Keratinocyte (primary cell): Measurements from ENCODE around the gene RRP8. TPM values are rescaled to one million over a fixed set of nuclear protein-coding genes. Genes with fewer than 3 reads are reported as not detected.

Experiments used
- DNase-seq: peaks from one replicate; pipeline ENCODE4 v3.0.0-alpha.2; 2011; ENCODE audit warnings: low read depth, missing footprints, low spot score
- FAIRE-seq: peaks from 2 replicates; lab custom pipeline; 2011; peaks lifted over from hg19 to GRCh38; lab: Jason Lieb, UNC
- H2AFZ ChIP-seq: 2 replicates; pipeline ENCODE4 v1.6.0; 2012; ENCODE audit warnings: low read length, control low read depth, inconsistent platforms; ENCODE audit not compliant: control insufficient read depth
- H3K27ac ChIP-seq: 2 replicates; pipeline ENCODE4 v1.5.1; 2011; ENCODE audit warnings: low read length; ENCODE audit not compliant: control insufficient read depth, insufficient read depth
- H3K27me3 ChIP-seq: 3 replicates; pipeline ENCODE4 v1.6.0; 2011; ENCODE audit warnings: low read length; ENCODE audit not compliant: control insufficient read depth, insufficient read depth; ENCODE audit errors: extremely low read depth
- H3K36me3 ChIP-seq, 2 experiments: 2 replicates in 1 of 2; 3 replicates in 1 of 2; pipeline ENCODE4 v1.5.1; 2011; ENCODE audit warnings: low read length in 2 of 2, mild to moderate bottlenecking in 1 of 2; ENCODE audit not compliant: control insufficient read depth in 2 of 2, insufficient read depth in 2 of 2; ENCODE audit errors: extremely low read depth in 1 of 2
- H3K4me1 ChIP-seq: 3 replicates; pipeline ENCODE4 v1.5.1; 2011; ENCODE audit warnings: low read length; ENCODE audit not compliant: control insufficient read depth, insufficient read depth; ENCODE audit errors: extremely low read depth
- H3K4me2 ChIP-seq: 3 replicates; pipeline ENCODE4 v1.6.0; 2011; ENCODE audit warnings: low read depth, low read length; ENCODE audit not compliant: control insufficient read depth, insufficient read depth; ENCODE audit errors: extremely low read depth
- H3K4me3 ChIP-seq, 3 experiments: fragments of 200-600 bp in 1 of 3; sonication (generic) in 1 of 3; 2 replicates in 2 of 3; 3 replicates in 1 of 3; pipeline ENCODE4 v1.5.1; 2011 to 2016; ENCODE audit warnings: low read length in 3 of 3, mild to moderate bottlenecking in 3 of 3, control low read depth in 2 of 3, inconsistent platforms in 1 of 3, low read depth in 1 of 3, mixed read lengths in 1 of 3, mixed run types in 1 of 3, moderate library complexity in 1 of 3; ENCODE audit not compliant: control insufficient read depth in 2 of 3, insufficient read depth in 2 of 3; ENCODE audit errors: extremely low read depth in 1 of 3
- H3K79me2 ChIP-seq: 2 replicates; pipeline ENCODE4 v1.6.0; 2012; ENCODE audit warnings: low read length; ENCODE audit not compliant: control insufficient read depth, insufficient read depth
- H3K9ac ChIP-seq: 3 replicates; pipeline ENCODE4 v1.6.0; 2011; ENCODE audit warnings: low read length; ENCODE audit not compliant: control insufficient read depth, insufficient read depth; ENCODE audit errors: extremely low read depth
- H3K9me1 ChIP-seq: 3 replicates; pipeline ENCODE4 v1.6.0; 2011; ENCODE audit warnings: low read length; ENCODE audit not compliant: control insufficient read depth, insufficient read depth; ENCODE audit errors: extremely low read depth
- H3K9me3 ChIP-seq: 2 replicates; pipeline ENCODE4 v1.5.1; 2012; ENCODE audit warnings: low read depth, low read length; ENCODE audit not compliant: control insufficient read depth
- H4K20me1 ChIP-seq: 3 replicates; pipeline ENCODE4 v1.6.0; 2011; ENCODE audit warnings: low read length; ENCODE audit not compliant: control insufficient read depth, insufficient read depth; ENCODE audit errors: extremely low read depth
- EZH2 ChIP-seq: IDR thresholded peaks from one replicate; pipeline ENCODE4 v1.6.1; 2012; ENCODE audit warnings: inconsistent platforms, mild to moderate bottlenecking, low read length, moderate library complexity
- dilution Hi-C: fragments of 300-500 bp; cut with MboI; formaldehyde crosslinking; loops from one replicate; pipeline ENCODE4 v1.7.0; 2020; ENCODE audit warnings: low sequenced_read_pairs; ENCODE audit not compliant: extremely low pct_ligation_motif_present
- polyA plus RNA-seq, 5 experiments: library from polyadenylated mRNA; depleted of rRNA in 3 of 5; stranded (reverse) in 3 of 5; stranded (forward) in 1 of 5; unstranded in 1 of 5; fragments of >200 nt; gene quantifications; 1 replicate in 1 of 5; 2 replicates in 3 of 5; 3 replicates in 1 of 5; pipeline versions ENCODE4 v1.2.1 to v1.2.3, GENCODE V29; 2011 to 2012; ENCODE audit warnings: missing spikeins in 2 of 5, low read depth in 1 of 5, low replicate concordance in 1 of 5
- TF ChIP-seq, protein P1 (sequence below), 3 experiments: IDR thresholded peaks in 1 of 3; conservative IDR thresholded peaks in 1 of 3; optimal IDR thresholded peaks in 1 of 3; 2 replicates in 2 of 3; 3 replicates in 1 of 3; pipeline versions ENCODE3 to v1.5.1; 2011; ENCODE audit warnings: low read length in 3 of 3, mild to moderate bottlenecking in 3 of 3, moderate library complexity in 2 of 3, control low read depth in 1 of 3, inconsistent platforms in 1 of 3; ENCODE audit not compliant: insufficient read depth in 2 of 3; ENCODE audit errors: extremely low read depth in 1 of 3

The RRP8 gene
- polyA plus RNA-seq, 1 donor (not counting 4 experiments of a cell fraction or from before 2014, with no cell fraction given), result 15.0 TPM

DNA sequence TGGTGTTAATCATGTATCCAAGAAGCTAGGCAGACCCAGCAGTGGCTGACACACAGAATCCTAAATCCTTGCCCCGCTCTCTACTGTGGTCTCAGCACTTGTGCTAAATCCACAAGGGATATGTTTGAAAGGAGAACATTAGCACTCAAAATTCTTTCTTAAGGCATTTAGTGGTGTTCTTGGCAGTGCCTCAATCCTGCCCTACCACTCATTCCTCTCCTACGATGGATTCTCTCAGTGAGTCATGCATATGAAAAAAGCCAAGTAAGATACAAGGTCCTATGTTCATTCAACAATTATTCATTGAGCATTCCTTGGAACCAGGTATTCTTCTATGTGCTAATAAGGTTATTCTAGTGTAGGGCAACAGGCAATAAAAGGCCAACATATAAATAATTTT is 31.2 kb downstream of the RRP8 start:
- H3K4me3 ChIP-seq, result no peak overlapping the region
- no peak for TF ChIP-seq EZH2
- TF ChIP-seq, protein P1, sequence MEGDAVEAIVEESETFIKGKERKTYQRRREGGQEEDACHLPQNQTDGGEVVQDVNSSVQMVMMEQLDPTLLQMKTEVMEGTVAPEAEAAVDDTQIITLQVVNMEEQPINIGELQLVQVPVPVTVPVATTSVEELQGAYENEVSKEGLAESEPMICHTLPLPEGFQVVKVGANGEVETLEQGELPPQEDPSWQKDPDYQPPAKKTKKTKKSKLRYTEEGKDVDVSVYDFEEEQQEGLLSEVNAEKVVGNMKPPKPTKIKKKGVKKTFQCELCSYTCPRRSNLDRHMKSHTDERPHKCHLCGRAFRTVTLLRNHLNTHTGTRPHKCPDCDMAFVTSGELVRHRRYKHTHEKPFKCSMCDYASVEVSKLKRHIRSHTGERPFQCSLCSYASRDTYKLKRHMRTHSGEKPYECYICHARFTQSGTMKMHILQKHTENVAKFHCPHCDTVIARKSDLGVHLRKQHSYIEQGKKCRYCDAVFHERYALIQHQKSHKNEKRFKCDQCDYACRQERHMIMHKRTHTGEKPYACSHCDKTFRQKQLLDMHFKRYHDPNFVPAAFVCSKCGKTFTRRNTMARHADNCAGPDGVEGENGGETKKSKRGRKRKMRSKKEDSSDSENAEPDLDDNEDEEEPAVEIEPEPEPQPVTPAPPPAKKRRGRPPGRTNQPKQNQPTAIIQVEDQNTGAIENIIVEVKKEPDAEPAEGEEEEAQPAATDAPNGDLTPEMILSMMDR (optimal IDR thresholded peaks at IDR 0.05 in 1 of 3, IDR thresholded peaks at IDR 0.05 in 1 of 3, conservative IDR thresholded peaks at IDR 0.05 in 1 of 3; ENCODE audit: extremely low read depth in 1 of 3, insufficient read depth in 2 of 3, low read length in 3 of 3), result no peak
- DNase-seq (peak; percentile 5), FAIRE-seq (no peak)
- no peaks in the 10 kb centered on the region for H4K20me1 ChIP-seq
- H3K79me2 ChIP-seq, result no peaks in the 10 kb centered on the region
- H3K4me2 ChIP-seq, result no peak overlapping the region
- peaks cover 5% of the 10 kb centered on the region for H3K4me1 ChIP-seq
- H3K36me3 ChIP-seq, result no peaks in the 10 kb centered on the region
- H3K9ac ChIP-seq, result no peak overlapping the region
- no peak overlapping the region for H3K27ac ChIP-seq
- no peak overlapping the region for H2AFZ ChIP-seq
- H3K27me3 ChIP-seq, result no peaks in the 10 kb centered on the region
- no peaks in the 10 kb centered on the region for H3K9me1 ChIP-seq
- dilution Hi-C loops, result no loop called here
- H3K9me3 ChIP-seq, result no peaks in the 10 kb centered on the region

DNA sequence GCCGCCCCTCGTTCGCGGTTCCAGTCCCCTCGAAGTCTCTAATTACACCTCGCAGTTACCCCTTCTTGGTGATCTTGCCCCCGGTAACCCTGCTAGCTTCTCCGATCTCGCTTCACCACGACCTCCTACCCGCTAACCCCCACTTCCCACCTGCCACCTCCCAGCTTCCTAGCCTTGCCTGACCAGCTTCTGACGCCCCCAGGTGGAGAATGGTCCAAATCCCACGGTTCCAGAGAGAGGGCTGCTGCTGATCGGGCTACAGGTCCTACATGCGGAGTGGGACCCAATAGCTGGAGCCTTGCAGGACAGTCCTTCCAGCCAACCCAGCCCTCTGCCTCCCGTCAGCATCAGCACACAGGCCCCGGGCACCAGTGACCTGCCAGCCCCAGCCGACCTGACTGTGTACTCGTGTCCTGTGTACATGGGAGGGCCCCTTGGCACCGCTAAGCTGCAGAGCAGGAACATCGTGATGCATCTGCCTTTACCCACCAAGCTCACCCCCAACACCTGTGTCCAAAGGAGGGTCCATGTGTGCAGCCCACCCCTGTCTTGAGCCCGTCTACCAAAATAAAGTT is 31.9 kb downstream of the RRP8 start:
- Histone ChIP-seq H3K4me2 (no peak overlapping the region), H3K9me3 (no peaks in the 10 kb centered on the region), H3K79me2 (no peaks in the 10 kb centered on the region), H3K9ac (no peak overlapping the region), H3K27ac (no peak overlapping the region), H3K27me3 (no peaks in the 10 kb centered on the region), H2AFZ (no peak overlapping the region), H4K20me1 (no peaks in the 10 kb centered on the region), H3K4me3 (no peak overlapping the region), H3K4me1 (peaks cover 5% of the 10 kb centered on the region), H3K36me3 (no peaks in the 10 kb centered on the region), H3K9me1 (no peaks in the 10 kb centered on the region)
- DNase-seq (no peak), FAIRE-seq (no peak)
- TF ChIP-seq, protein P1 (optimal IDR thresholded peaks at IDR 0.05 in 1 of 3, IDR thresholded peaks at IDR 0.05 in 1 of 3, conservative IDR thresholded peaks at IDR 0.05 in 1 of 3; ENCODE audit: extremely low read depth in 1 of 3, insufficient read depth in 2 of 3, low read length in 3 of 3), result no peak
- TF ChIP-seq EZH2, result no peak
- dilution Hi-C loops, result no loop called here
